Mucosa of rectum (tissue), 2 donors: Measurements from ENCODE around the gene QARS1.

Experiments
- H3K27ac ChIP-seq, 2 donors: one replicate each; pipeline ENCODE4 v1.7.0; 2013; ENCODE audit warnings: inconsistent platforms in 2 of 2, low read depth in 2 of 2, low read length in 2 of 2
- H3K27me3 ChIP-seq, 2 donors: one replicate each; pipeline ENCODE4 v1.7.0; 2013; ENCODE audit warnings: low read length in 2 of 2; ENCODE audit not compliant: control insufficient read depth in 2 of 2, insufficient read depth in 2 of 2
- H3K36me3 ChIP-seq, 2 donors: one replicate each; pipeline ENCODE4 v1.7.0; 2013; ENCODE audit warnings: low read length in 2 of 2; ENCODE audit not compliant: control insufficient read depth in 2 of 2, insufficient read depth in 2 of 2
- H3K4me1 ChIP-seq, 2 donors: one replicate each; pipeline ENCODE4 v1.7.0; 2013; ENCODE audit warnings: low read length in 2 of 2, mild to moderate bottlenecking in 1 of 2; ENCODE audit not compliant: control insufficient read depth in 2 of 2, insufficient read depth in 2 of 2
- H3K4me3 ChIP-seq, 2 donors: one replicate each; pipeline ENCODE4 v1.7.0; 2013; ENCODE audit warnings: low read length in 2 of 2
- H3K9ac ChIP-seq, 2 donors: one replicate each; pipeline ENCODE4 v1.7.0; 2013; ENCODE audit warnings: low read length in 2 of 2, low read depth in 1 of 2, mild to moderate bottlenecking in 1 of 2
- H3K9me3 ChIP-seq, 2 donors: one replicate each; pipeline ENCODE4 v1.7.0; 2013; ENCODE audit warnings: low read length in 2 of 2; ENCODE audit not compliant: control insufficient read depth in 2 of 2
- donor health status: healthy.
- donor health status: Normal muscosa, but diverticular disease.

The QARS1 gene

DNA sequence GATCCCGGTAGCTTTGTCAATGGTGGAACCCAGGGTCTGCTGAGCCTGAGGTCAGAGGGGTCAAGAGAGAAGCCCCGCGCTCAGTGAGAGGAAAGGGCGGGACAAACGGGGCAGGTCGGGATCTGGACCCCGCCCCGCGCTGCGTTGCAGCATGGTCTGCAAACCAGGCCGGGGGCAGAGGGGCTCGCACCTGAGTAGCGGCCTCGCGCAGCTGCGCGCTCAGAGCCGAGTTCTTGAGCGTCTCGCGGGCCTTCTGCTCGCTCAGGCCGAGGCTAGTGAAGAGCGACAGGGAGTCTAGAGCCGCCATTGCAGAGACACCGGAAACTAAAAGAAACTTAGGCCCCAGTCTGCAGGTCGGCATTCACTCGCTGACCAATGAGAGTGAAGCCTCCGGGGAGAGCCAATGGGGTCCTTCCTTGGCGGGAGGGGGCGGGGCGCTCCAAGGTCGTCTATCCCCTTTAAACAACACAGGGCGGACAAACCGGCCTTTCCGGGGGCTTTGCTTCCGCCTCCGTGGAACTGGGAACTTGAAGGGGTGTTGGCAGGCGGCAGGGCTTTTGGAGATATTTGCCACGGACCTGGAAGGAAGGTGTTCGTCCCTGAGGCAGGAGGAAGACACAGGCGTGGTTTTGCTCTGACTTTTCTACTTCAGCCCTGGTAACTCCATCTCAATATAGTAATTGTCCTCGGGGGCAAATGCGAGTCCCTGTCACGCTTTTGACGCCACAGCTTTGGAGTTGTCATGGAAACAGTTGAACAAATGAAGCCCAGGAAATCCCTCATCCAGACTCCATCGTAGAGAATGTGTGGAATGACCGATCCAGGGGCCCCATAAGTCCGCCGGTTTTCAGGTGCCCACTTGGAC, at the start of gene QARS1:
TSS of gene QARS1 (minus strand) at position 331 of the 865 bp plus-strand sequence. CDS start at position 307, 24 bp downstream.
- peak within 1 kb of the TSS; percentile 88 for H3K27ac ChIP-seq
- H3K4me1 ChIP-seq: peaks cover 15 to 21% of the 10 kb centered on the region in 2 donors
- peaks cover 35 to 47% of the 10 kb centered on the region in 2 donors for H3K36me3 ChIP-seq
- no peaks in the 10 kb centered on the region for H3K27me3 ChIP-seq
- H3K4me3 ChIP-seq: peak within 1 kb of the TSS; percentile 93 to 96
- H3K9me3 ChIP-seq: no peaks in the 10 kb centered on the region
- peak within 1 kb of the TSS; percentile 90 to 97 for H3K9ac ChIP-seq

DNA sequence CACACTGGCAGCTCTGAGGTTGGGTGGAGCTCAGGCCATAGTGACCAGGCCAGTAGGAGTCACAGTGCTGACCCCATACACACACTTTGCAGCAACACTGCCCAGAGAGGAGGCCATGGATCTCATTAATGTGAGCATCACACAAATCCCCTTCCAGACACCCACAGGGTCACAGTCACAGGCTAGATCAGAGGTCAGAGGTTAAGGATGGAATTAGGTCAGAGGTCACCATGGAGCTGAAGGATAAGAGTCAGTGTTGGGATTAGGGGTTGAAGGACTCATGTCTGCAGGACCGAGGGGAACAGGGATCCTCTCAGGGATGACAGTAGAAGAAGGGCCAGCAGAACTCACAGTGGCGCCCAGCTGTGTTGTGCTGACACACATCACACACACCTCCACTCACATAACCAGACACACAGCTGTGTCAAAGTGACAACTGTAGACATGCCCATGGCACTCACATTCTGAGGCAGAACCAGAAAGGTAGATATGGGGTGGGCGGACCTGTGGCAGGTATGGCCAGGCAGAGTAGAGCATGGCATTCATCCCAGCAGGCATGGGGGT, 48.9 kb upstream of the QARS1 start:
- no peaks in the 10 kb centered on the region for H3K36me3 ChIP-seq
- no peak overlapping the region for H3K27ac ChIP-seq
- H3K4me3 ChIP-seq: no peak overlapping the region
- no peaks in the 10 kb centered on the region for H3K4me1 ChIP-seq
- H3K9me3 ChIP-seq: no peaks in the 10 kb centered on the region
- H3K9ac ChIP-seq: no peak overlapping the region
- no peaks in the 10 kb centered on the region for H3K27me3 ChIP-seq

DNA sequence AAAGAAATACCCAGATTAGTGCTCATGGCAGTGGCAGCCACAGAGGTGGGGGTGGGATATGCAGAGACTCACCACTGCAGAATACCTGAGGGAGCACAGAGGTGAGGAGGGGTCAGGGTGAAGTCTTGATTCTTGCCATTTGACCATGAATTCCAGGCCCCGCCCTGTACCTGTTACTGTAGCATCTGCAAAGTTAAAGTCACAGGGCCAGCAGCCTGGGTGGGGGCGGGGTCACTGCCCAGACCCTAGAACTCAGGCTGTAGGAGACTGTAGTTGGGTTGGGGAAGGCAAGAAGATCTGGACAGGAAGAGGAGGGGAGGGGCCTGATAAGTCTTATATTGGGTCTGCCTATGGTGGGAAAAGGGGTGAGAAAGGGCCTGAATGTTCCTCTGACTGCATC, 47.1 kb upstream of the QARS1 start:
- H3K36me3 ChIP-seq: no peaks in the 10 kb centered on the region
- H3K27ac ChIP-seq: no peak overlapping the region
- no peaks in the 10 kb centered on the region for H3K4me1 ChIP-seq
- no peak overlapping the region for H3K4me3 ChIP-seq
- H3K9ac ChIP-seq: no peak overlapping the region
- no peaks in the 10 kb centered on the region for H3K9me3 ChIP-seq
- no peaks in the 10 kb centered on the region for H3K27me3 ChIP-seq

DNA sequence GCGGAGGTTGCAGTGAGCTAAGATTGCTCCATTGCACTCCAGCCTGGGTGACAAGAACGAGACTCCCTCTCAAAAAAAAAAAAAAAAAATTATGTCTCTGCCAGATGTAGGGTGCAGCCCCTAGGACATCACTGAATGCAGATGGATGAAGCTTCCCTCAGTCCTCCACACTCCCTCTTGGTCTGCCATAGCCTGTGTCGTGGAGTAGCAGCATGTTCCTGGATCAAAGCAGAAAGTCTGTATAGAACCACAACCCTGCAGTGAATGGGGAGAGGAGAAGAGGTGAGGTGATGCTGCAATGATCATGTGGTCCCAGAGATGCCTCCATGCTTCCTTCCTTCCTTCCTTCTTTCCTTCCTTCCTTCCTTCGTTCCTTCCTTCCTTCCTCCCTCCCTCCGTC, 43.6 kb upstream of the QARS1 start:
- Histone ChIP-seq H3K4me1 (no peaks in the 10 kb centered on the region), H3K4me3 (no peak overlapping the region), H3K36me3 (no peaks in the 10 kb centered on the region), H3K27ac (no peak overlapping the region), H3K9me3 (no peaks in the 10 kb centered on the region), H3K9ac (no peak overlapping the region), H3K27me3 (no peaks in the 10 kb centered on the region)

DNA sequence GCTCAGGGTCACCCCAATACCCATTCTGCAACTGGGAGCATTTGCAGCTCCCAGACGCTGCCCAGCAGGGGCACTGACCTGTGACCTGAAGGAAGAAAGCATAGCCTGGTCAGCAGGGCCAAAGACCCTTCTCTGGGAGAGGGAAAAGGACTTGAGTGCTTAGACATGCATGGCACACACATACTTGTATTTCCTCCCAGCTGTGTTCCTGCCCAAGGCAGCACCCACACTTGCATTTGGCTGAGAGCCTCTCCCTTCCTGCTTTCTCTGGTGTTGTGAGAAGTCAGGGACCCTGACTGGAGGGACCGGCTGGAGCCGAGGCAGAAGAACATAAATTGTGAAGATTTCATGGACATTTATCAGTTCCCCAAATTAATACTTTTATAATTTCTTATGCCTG, 35.5 kb upstream of the QARS1 start:
- H3K9me3 ChIP-seq: no peaks in the 10 kb centered on the region

DNA sequence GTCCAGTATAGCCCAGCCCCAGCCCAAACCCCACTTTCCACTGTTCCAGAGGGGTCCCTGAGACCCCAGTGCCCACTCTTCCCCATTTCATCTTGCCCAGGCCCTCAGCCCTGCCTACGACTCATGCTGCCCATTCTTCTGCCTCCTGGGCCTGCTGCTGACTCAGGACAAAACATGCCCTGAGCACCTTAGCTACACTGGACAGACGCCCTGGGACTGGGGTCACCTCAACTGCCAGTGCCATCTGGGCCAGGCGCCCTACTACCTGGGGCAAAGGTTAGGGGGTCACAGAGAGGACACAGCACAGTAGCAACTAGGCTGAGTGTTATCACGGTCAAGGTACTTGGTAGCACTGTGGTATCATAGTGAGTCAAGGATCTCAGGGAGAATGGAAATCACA, 30.9 kb upstream of the QARS1 start:
- Histone ChIP-seq H3K9ac (no peak overlapping the region), H3K27me3 (no peaks in the 10 kb centered on the region), H3K27ac (no peak overlapping the region)

More for the DNA sequence above, 35.5 kb upstream of the QARS1 start:
- H3K36me3 ChIP-seq: no peaks in the 10 kb centered on the region
- H3K27ac ChIP-seq: no peak overlapping the region
- H3K4me1 ChIP-seq: no peaks in the 10 kb centered on the region
- H3K27me3 ChIP-seq: no peaks in the 10 kb centered on the region
- H3K9ac ChIP-seq: no peak overlapping the region
- H3K4me3 ChIP-seq: no peak overlapping the region

DNA sequence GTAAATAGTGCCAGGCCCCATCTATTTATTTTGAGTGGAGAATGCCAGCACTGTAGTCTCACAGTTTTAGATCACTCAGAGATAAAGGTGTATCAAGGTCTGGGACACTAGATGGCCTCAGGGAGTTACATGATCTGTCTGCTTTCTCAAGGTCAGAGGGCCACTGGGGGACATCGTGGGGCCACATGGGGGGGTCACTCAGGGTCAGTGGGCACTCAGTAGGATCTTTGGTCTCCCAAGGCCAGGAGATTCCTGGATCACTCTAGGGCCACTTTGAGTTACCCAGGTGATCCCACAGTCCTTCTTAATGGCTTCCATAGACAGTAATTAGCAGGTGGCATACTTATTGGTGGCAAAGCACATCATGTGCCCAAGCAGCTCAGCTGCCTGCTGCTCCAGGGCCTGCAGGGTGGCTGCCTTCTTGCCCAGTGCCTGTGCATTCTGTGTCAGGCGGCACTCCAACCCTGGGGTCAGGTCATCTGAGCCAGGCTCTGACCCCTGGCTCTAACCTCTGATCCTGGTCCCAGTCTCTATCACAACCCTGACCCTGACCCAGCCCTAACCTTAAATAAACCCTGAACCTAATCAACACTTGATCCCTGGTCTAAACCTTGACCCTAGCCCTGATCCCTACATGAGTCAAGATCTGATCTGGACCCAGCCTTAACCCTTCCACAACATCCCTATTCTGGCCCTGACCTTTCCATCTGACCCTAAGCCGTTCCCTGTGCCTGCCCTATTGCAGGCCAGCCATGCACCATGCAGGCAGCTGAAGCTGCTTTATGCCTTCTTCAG, 30.1 kb upstream of the QARS1 start:
- Histone ChIP-seq H3K27ac (no peak overlapping the region), H3K9me3 (no peaks in the 10 kb centered on the region), H3K27me3 (no peaks in the 10 kb centered on the region), H3K4me3 (no peak overlapping the region), H3K9ac (no peak overlapping the region), H3K4me1 (peaks cover 17 to 18% of the 10 kb centered on the region in 2 donors), H3K36me3 (no peaks in the 10 kb centered on the region)

More for the DNA sequence above, 30.9 kb upstream of the QARS1 start:
- no peaks in the 10 kb centered on the region for H3K36me3 ChIP-seq
- H3K9me3 ChIP-seq: no peaks in the 10 kb centered on the region
- H3K4me1 ChIP-seq: peaks cover 16 to 17% of the 10 kb centered on the region in 2 donors
- H3K4me3 ChIP-seq: no peak overlapping the region

DNA sequence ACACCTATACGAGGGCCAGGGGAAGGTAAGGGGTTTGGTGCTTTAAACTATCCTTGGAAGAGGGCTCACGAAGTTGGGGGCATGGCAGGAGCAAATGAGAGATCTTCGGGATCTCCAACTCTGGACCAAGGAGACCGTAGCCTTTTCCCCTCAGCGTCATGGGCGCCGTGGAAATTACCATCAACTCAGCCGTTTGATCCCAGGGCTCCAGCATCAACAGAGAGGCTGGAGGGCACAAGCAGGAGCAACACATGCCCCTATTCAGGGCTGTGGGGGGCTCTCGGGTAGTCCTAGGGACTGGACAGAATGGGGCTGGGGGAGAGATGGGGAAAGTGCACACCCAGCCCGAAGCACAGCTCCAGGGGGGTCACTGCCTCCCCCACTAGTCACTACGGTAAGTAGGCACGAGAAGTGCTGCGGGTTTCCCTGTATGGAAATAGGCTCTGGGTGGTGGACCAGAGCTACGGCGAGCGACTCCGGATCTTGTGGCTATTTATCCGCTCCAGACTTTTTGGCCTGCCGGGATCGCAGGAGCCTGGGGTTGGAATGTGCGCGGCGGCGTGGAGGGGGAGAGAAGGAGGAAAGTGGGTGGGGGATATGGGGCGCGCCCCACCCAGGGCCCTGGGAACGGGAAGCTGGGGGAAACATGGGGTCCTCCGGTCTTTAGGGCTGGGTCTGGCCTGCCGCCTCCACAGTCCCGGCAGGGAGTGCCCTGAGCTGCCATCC, 28.8 kb upstream of the QARS1 start:
- Histone ChIP-seq H3K4me3 (peak overlapping the region; percentile 79 to 81), H3K27ac (peak overlapping the region; percentile 71 to 76), H3K9me3 (no peaks in the 10 kb centered on the region), H3K4me1 (peaks cover 17 to 18% of the 10 kb centered on the region in 2 donors), H3K27me3 (no peaks in the 10 kb centered on the region), H3K9ac (peak overlapping the region; percentile 66 to 76), H3K36me3 (peaks cover 0 to 6% of the 10 kb centered on the region in 2 donors)

DNA sequence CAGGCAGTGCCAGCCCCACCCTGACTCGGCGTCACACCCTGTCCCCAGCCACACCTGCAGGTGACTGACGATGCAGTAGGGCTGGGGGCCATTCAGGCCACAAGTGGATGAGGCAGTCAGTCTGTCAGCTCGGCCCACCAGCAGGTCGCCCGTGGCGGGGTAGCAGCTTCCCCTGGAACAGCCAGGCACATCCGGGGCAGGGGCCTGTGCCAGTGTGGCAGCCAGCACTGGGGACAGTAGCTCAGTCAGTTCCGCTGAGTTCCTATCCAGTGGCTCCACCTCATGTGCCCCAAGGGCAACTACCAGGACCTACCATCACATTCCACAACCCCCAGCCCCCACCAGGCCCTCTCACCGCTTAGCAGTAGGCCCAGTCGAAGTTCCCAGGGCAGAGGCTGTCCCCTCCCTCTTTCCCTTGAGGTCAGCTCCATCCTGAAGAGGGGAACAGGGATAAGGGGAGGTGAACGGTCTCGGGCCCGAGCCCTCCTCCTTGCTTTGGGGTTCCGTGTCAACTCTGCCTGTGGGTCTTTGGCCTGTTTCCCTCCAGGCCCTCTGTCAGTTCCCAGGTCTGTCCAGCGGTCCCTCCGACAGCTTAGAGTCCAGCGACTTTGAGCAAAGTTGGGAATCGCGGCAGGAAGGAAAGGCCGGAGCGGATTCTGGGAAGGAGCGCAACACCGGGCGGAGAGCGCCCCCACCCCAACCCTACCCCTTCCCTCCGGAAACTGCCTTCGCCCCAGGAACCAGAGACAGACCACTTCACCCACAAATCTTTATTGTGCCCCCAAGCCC, 28.1 kb upstream of the QARS1 start, which contains the start of gene LAMB2:
TSS of gene LAMB2 (minus strand) at position 614 of the 789 bp plus-strand sequence. CDS start at position 431, 183 bp downstream.
- peaks cover 3 to 8% of the 10 kb centered on the region in 2 donors for H3K36me3 ChIP-seq
- no peaks in the 10 kb centered on the region for H3K9me3 ChIP-seq
- no peaks in the 10 kb centered on the region for H3K27me3 ChIP-seq
- H3K27ac ChIP-seq: peak within 1 kb of the TSS; percentile 71 to 76
- H3K4me3 ChIP-seq: peak within 1 kb of the TSS; percentile 79 to 81
- H3K4me1 ChIP-seq: peaks cover 17 to 18% of the 10 kb centered on the region in 2 donors
- peak within 1 kb of the TSS; percentile 66 to 76 for H3K9ac ChIP-seq
